ENCODE data around the gene SLC6A13.

GRCh38 chr12:243381-243780 lies 19.3 kb downstream of the SLC6A13 start:
- TF ChIP-seq, protein P1, sequence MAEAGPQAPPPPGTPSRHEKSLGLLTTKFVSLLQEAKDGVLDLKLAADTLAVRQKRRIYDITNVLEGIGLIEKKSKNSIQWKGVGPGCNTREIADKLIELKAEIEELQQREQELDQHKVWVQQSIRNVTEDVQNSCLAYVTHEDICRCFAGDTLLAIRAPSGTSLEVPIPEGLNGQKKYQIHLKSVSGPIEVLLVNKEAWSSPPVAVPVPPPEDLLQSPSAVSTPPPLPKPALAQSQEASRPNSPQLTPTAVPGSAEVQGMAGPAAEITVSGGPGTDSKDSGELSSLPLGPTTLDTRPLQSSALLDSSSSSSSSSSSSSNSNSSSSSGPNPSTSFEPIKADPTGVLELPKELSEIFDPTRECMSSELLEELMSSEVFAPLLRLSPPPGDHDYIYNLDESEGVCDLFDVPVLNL (IDR thresholded peaks at IDR 0.05; ENCODE audit: low read depth, low read length): no peak
- TF ChIP-seq JUNB (IDR thresholded peaks at IDR 0.05) (no peak), YY1 (IDR thresholded peaks at IDR 0.05; ENCODE audit: low read depth, low read length) (no peak), CTCF (IDR thresholded peaks at IDR 0.05 in 2 of 3, conservative IDR thresholded peaks at IDR 0.05 in 1 of 3; ENCODE audit: control insufficient read depth in 2 of 3, extremely low read depth in 1 of 3, insufficient read depth in 1 of 3, low read depth in 3 of 3, low read length in 3 of 3) (no peak)
